SH-SY5Y (cell line): ENCODE data around the gene GRM5.

Source experiments
- GATA2 ChIP-seq: IDR thresholded peaks from 2 replicates; pipeline ENCODE4 v1.6.1; 2011; ENCODE audit warnings: mild to moderate bottlenecking, low read depth, low read length
- GATA3 ChIP-seq: IDR thresholded peaks from 2 replicates; pipeline ENCODE4 v1.6.1; 2011; ENCODE audit warnings: low read depth, mild to moderate bottlenecking, low read length, moderate library complexity

The GRM5 gene

GRCh38 chr11:88770475-88771079 is 295.2 kb downstream of the GRM5 start:
- TF ChIP-seq GATA2 (no peak), GATA3 (no peak)

- TF ChIP-seq GATA3 = no peak
- no peak for TF ChIP-seq GATA2
Observed at GRCh38 chr11:88744140-88744539, 321.6 kb downstream of the GRM5 start.

- TF ChIP-seq GATA3 = no peak
- no peak for TF ChIP-seq GATA2
Observed at GRCh38 chr11:88739524-88739923, 326.3 kb downstream of the GRM5 start.

GRCh38 chr11:88709567-88709966 is 356.2 kb downstream of the GRM5 start:
- TF ChIP-seq GATA2 = no peak
- TF ChIP-seq GATA3 = no peak

GRCh38 chr11:88704485-88704884 is 361.3 kb downstream of the GRM5 start:
- TF ChIP-seq GATA2 (no peak), GATA3 (no peak)

GRCh38 chr11:88701816-88702215 is 364.0 kb downstream of the GRM5 start:
- TF ChIP-seq GATA2 (no peak), GATA3 (no peak)

- TF ChIP-seq GATA2 (no peak), GATA3 (no peak)
Observed at GRCh38 chr11:88697139-88697538, 368.6 kb downstream of the GRM5 start.

- TF ChIP-seq GATA3 (no peak), GATA2 (no peak)
Observed at GRCh38 chr11:88695689-88696414, 369.9 kb downstream of the GRM5 start.

- TF ChIP-seq GATA3 = no peak
- no peak for TF ChIP-seq GATA2
Observed at GRCh38 chr11:88692306-88693086, 373.3 kb downstream of the GRM5 start.

GRCh38 chr11:88689548-88690240 is 376.1 kb downstream of the GRM5 start:
- TF ChIP-seq GATA2 = no peak
- TF ChIP-seq GATA3 = no peak

- TF ChIP-seq GATA3 (no peak), GATA2 (no peak)
Observed at GRCh38 chr11:88683024-88683423, 382.8 kb downstream of the GRM5 start.

GRCh38 chr11:88680806-88681205 is 385.0 kb downstream of the GRM5 start:
- no peak for TF ChIP-seq GATA3
- TF ChIP-seq GATA2 = no peak

- TF ChIP-seq GATA2 (no peak), GATA3 (no peak)
Observed at GRCh38 chr11:88666364-88666763, 399.4 kb downstream of the GRM5 start.
